Ureter (tissue), 1 donor: ENCODE measurements around the gene POU2F1. TPM values are rescaled to one million over a fixed set of nuclear protein-coding genes. Genes with fewer than 3 reads are reported as not detected.

Experiments used
- DNase-seq: peaks from one replicate; pipeline ENCODE4 v3.0.0-alpha.2; 2020; ENCODE audit warnings: low spot score
- total RNA-seq: library from RNA; stranded (reverse); gene quantifications from one replicate; pipeline ENCODE4 v1.2.4, GENCODE V29; 2023
- donor health status: DM: yes; HTN: yes; CAD: no.

Gene POU2F1
- total RNA-seq, 1 donor from 2014 or later: 31.5 TPM

DNA sequence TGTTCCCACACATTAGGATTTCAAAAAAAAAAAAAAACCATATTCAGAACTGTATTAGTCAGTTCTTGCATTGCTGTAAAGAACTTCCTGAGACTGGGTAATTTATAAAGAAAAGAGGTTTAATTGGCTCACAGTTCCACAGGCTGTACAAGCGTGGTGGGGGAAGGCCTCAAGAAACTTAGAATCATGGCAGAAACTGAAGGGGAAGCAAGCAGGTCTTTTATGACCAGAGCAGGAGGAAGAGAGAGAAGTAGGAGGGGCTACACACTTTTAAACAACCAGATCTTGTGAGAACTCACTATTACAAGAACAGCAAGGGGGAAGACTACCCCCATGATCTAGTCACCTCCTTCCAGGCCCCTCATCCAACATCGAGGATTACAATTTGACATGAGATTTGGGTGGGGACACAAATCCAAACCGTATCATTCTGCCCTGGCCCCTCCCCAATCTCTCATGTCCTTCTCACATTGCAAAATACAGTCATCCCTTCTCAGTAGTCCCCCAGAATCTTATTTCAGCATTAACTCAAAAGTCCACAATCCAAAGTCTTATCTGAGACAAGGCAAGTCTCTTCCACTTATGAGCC is 51.8 kb downstream of the POU2F1 start:
- no peak for DNase-seq

DNA sequence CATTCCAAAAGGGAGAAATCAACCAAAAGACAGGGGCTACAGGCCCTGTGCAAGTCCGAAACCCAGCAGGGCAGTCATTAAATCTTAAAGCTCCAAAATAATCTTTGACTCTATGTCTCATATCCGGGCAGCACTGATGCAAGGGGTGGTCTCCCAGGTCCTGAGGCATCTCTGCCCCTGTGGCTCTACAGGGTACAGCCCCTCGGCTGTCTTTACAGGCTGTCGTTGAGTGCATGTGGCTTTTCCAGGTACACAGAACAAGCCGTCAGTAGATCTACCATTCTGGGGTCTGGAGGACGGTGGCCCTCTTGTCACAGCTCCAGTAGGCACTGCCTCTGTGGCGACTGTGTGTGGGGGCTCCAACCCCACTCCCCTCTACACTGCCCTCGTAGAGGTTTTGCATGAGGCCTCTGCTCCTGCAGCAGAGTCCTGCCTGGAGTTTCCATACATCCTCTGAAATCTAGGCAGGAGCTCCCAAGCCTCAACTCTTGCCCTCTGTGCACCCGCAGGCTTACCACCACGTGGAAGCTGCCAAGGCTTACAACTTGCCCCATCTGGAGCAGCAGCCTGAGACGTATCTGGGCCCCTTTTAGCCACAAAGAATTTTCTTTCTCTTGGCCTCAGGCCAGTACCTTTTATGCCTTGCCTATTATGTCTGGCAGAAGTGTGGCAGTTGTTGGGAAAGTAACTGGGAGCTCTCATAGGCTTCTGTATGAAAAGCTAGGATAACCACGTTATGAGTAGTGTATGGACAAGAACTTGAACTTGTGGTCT is 52.5 kb downstream of the POU2F1 start:
- no peak for DNase-seq

DNA sequence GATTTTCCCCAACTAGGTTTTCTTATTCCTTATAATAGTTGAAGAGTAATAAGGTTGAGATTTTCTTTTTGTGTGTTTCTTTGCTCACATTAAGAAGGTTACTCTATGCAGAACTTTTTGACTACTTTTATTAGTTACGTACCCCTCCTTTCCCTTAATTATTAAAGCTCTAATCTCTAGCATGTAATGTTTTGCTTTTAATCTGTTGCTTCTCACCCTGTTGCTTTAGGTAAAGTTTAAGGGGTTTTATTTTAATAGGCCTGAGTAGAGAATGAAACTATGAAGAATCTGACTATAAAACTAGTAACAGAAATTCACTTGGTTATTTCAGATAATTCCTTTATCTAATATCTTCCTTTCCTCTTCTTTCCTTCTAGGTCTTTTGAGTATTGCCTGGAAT is 53.4 kb downstream of the POU2F1 start:
- DNase-seq: no peak

DNA sequence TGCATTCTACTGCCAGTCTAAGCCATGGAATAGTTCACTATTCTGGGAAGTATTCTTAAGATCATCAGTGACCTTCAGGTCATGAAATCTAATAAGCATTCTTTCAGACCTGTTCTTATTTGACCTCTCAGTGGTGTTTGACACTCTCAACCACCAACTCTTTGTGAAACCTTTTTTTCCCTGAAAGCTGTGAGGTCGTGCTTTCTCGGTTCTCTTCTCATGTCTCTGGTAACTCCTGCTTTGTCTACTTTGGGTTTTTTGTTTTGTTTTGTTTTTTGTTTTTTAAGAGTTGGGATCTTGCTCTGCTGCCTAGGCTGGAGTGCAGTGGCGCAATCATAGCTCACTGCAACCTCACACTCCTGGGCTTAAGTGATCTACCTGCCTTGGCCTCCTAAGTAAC is 56.3 kb downstream of the POU2F1 start:
- no peak for DNase-seq

DNA sequence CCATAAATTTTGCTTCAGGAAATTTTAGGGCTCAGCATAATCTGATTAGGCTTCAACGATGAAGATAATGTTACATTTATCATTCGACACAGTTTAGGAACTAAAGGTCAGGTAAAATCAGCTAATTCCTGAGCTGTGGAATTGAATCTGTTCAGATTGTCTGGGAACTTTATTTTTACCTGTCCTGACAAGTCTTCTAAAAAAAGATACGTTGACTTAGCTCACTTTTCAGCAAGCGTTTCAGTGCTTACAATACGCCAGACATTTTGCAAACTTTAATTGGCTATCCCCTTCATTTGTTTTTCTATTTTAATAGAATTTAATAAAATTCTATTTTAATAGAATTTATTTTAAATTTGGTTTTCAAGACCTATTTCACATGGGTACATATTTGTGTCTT is 57.8 kb downstream of the POU2F1 start:
- DNase-seq: no peak

DNA sequence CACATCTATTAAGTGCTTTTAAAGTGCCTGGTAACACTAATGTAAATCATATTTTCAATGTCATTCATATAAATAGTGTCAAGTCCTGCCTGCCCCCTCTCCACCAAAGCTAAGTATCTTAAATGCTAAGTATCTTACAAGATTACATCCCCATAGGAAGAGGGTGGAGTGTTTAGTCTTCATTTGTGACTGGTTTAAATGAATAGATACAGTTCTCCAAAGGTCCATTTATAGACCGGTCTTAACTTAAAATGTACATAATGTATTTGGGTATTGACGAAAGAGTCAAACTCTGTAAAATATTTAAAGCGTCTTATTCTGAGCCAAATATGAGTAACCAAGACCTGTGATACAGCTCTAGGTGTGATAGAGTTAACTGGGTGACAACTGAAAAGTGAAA is 60.2 kb downstream of the POU2F1 start:
- no peak for DNase-seq

DNA sequence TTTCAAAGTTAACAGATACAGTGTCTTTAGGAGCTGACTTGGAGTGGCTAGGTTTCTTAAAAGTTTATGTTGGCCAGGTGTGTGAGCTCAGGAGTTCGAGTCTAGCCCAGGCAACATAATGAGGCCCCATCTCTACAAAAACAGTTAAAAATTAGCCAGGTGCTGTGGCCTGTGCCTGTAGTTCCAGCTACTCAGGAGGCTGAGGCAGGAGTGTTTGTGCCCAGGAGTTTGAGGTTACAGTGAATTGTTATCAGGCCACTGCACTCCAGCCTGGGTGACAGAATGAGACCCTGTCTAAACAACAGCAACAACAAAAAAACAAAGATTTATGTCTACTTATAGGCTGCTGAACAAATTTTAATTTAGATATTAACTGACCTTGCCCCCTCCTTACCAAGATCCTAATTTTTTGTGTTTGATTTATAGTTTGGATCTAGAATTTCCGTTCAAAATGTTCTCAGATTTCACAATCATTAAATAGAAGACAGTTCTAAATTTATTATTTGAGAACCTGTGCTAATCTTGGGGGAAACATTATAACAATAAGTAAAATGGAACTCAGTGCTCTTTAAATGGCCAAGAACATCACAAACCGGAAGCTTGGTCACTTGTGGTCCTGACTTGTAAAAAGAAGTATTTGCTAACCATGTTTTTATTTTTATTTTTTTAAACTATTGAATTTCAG is 67.8 kb downstream of the POU2F1 start:
- no peak for DNase-seq

DNA sequence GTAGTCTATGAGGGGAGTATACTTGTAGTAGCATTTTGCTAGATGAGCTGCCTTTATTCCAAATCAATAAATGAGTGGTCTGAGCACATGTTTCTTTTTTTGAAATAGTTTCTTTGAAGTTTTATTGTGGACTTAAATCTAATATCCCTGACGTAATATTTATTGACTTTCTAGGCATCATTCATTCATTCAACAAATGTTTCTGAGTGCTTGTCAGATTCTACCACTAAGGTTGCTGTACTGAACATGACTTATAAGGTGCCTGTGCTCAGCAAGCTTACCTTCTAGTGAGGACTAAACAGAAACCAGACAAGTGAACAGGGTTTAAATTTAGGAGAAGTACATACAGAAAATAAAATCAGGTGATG is 68.4 kb downstream of the POU2F1 start:
- no peak for DNase-seq

DNA sequence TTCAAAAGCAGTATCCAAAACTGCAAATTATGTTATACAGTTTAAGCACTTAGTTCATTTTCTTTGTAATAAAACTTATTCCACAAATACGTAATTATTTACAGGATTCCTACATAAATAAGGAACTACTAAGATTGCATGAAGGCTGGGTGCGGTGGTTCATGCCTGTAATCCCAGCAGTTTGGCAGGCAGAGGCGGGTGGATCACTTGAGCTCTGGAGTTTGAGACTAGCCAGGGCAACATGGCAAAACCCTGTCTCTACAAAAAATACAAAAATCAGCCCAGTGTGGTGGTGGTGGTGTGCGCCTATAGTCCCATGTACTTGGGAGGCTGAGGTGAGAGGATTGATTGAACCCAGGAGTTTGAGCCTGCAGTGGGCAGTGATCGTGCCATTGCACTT is 69.3 kb downstream of the POU2F1 start:
- no peak for DNase-seq

DNA sequence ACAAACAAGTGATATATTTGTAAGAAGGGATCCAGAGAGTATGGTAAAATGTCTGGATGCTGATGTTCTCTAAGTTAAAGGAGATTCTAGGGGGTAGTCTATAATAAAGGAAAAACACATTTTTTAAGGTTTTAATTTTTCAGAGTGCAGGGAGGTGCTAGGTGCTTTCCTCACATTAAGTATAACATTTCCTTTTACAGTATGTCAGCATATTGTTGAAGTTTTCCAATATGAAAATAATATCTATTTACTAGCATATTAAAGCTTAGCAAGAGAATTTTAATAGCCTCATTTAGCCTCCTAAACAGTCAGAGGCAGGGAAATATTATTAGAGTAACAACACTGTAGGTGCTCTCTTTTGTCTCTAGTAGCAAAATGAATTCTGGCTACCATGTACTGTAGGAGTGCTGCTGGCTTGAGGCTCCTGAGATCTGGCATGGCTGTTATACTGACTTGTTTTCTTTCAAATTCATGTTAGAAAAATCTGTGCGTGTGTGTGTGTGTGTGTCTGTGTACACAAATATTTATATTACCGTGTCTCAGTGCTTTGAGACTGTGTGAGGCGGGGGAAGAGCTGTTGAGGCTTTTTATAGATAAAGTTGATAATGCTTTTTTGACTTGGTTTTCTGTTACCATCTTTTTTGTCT is 71.0 kb downstream of the POU2F1 start:
- DNase-seq: no peak

DNA sequence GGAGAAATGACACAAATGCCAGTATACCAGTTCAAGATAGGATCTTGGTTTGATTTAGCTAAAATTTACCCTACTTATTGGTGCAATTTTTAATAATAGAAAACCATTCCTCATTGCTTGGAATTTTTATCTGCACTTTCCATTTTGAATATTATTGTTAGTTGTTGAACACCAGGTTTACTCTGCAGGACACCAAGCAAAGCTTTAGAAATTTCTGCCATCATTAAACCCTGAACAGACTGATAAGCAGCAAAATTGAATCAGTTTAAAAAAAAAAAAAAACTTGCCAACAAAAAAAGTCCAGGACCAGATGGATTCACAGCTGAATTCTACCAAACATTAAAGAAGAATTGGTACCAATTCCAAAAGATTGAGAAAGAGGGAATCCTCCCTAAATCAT is 71.5 kb downstream of the POU2F1 start:
- no peak for DNase-seq

DNA sequence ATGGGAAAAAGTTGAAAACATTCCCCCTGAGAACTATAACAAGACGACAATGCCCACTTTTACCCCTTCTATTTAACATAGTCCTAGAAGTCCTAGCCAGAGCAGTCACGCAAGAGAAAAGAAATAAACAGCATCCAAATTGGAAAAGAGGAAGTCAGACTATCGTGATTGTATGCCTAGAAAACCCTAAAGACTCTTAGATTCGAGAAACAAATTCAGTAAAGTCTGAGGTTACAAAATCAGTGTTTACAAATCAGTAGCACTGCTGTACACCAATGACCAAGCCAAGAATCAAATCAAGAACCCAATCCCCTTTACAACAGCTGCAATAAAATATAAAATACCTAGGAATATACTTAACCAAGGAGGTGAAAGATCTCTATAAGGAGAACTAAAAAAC is 72.4 kb downstream of the POU2F1 start:
- no peak for DNase-seq

DNA sequence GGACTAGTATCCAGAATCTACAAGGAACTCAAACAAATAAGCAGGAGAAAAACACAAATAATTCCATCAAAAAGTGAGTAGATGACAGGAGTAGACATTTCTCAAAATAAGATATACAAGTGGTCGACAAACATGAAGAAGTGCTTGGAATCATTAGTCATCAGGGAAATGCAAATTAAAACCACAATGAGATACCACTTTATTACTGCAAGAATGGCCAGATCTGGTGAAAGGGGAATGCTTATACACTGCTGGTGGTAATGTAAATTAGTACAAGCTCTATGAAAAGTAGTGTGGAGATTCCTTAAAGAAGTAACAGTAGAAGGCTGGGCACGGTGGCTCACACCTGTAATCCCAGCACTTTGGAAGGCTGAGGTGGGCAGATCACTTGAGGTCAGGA is 73.8 kb downstream of the POU2F1 start:
- no peak for DNase-seq

DNA sequence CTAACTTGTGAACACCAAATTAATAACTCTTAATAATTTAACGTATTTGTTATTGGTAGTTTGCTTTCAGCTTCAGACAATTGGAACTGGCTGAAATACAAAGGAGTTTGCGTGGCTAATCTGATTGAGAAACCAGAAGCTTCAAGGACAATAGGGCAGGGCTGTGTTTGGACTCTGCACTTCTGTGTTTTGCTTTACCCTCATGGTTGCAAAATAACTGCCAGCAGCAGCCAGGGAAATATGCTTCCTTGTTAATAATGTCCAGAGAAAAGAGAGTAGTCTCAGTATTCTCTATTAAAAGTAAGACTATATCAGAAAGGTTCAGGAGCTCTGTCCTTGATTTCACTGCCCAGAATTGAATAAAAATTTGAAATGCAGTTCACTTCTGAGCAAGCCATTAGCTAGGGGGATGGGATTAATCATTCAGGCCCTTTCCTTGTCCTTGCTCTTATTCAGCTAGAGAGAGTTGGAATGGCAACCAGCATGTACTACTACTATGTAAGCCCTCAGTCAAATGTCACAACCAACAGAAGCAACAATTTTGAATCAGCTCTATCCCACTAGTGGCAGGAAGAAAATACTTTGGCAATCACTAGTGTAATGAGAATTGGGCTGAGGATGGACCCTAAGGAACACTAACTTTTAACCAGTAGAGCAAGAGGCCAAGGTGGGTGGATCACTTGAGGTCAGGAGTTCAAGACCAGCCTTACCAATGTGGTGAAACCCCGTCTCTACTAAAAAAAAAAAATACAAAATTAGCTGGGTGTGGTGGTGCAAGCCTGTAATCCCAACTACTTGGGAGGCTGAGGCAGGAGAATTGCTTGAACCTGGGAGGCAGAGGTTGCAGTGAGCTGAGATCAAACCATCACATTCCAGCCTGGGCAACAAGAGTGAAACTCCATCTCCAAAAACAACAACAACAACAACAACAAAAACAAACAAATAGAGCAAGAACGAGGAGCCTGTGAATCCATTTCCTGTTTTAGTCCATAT is 76.8 kb downstream of the POU2F1 start:
- no peak for DNase-seq

DNA sequence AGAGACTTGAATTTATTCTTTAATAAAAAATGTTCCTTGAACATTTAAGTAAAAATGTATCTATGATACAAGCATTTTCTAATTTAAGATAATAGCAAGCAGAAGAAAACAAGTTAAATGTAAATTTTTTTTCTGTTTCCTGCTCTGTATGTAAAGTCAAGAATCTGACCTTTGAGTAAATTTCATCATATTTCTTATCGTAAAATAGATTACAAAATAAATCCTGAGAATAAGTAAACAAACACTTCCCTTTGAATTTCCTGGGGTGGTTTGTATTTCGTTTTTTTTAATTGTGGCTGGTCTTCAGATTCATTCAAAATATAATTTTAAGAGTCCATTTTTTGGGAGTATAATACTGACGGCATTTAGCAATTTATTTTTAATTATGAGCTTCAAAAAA is 77.6 kb downstream of the POU2F1 start:
- DNase-seq: no peak

DNA sequence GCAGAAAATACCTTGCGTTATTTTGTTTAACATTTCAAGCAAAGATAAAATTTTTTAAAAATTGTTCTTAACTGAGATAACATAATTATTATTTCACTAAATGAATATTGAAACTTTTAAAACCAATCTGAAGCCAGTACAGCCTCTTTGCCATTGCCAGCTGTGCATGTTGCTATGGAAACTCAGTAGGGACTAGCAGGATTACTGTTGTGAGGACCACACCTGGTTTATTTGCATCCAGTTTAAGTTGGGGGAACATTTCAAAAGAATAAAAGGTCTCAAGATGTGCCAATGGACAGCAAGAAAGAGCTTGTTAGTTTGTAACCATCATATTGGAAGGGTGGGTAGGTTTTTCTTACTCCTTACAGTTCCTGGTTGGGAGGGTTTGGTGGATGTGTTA is 80.7 kb downstream of the POU2F1 start:
- no peak for DNase-seq

DNA sequence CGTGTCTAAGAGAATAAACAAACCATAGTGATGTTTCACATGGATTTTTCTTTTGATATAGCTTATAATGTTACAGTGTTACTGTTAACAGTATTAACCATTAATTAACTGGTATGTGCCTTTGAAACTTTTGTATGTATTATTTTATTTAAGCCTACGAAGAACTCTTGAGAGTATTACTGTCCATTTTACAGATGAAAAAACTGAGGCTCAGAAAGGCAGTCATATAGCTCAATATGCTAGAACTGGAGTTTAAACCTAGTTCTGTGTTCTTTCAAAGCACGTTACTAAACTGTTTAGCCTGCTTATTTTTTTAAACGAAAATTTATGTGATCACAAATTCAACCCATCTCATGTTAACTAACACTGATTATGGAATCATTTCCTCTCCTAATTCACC is 83.5 kb downstream of the POU2F1 start:
- DNase-seq: no peak

DNA sequence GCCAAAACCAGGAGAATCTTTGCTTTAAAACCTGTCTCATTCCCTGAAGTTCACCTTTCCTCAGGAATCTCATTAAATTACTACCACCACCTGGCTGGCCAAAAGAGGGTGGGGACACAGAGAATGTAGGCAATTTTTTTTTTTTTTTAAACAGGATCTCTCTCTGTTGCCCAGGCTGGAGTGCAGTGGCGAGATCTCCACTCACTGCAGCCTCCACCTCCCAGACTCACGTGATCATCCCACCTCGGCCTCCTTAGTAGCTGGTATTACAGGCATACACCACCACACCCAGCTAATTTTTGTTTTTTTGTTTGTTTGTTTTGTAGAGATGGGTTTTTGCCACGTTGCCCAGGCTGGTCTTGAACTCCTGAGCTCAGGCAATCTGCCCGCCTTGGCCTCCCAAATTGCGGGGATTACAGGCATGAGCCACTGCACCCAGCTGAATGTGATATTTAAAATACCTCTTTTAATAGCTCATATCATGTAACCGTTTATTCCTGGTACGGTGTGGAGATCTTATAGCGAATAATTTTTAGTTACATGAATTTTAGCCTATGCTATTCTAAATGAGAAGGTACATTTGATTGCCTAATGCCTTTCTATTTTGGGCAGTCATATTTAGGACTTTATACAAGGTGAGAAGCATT is 84.5 kb downstream of the POU2F1 start:
- DNase-seq: no peak

DNA sequence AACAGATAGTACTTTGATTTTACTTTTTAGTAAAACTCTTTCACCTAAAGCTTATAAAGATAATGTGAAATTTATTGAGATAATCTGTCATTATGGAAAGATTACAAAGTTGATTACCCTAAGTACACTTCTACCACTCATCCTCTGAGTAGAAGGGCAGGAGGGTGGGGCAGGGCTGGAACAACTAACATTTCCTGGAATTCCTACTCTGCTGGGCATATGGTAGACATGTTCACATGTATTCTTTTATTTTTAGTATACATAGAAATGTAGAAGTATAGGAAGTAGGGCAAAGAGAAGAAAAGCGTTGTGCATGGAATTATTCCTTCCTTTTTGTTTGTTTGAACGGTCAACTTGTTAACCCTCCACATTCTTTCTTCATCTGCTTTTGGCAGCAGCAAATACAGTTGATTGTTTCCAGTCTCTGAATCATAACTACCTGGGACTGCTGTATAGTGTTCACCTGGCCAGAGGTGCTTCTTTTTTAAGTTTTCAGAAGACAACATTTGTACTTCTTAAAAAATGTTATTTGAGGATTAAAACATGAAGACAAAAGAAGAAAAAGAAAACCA is 85.1 kb downstream of the POU2F1 start:
- no peak for DNase-seq

DNA sequence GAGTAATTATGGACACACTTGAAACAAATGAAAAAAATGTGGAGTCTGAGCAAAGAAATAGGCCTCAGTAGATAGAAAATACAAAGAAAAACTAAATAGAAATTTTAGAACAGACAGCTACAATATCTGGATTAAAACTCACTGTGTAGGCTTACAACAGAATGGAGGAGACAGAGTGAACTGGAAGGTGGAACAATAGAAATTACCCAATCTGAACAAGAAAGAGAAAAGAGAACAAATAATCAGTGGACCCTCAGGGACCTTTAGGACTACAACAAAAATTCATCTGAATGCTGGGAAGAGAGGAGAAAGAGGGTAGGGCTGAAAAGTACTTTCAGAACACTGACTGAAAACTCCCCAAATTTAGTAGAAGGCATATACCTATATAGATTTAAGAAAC is 90.0 kb downstream of the POU2F1 start:
- DNase-seq: no peak

DNA sequence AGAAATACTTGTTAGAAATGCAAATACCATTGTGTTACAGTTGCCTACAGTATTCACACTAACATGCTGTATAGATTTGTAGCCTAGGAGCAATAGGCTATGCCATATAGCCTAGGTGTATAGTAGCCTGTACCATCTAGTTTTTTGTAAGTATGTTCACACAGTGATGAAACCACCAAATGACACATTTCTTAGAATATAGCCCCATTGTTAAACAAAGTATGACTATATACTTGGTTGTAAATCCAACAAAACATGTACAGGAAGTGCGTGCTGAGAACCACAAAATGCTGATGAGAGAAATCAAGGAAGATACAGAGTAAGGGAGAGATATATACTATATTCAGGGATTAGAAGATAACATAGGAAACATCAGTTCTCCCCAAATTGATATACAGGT is 92.2 kb downstream of the POU2F1 start:
- no peak for DNase-seq
